22Rv1 (cell line): Measurements from ENCODE around the gene TNIP1.

Experiments used
- ZFX ChIP-seq: fragments of 450-650 bp; IDR thresholded peaks from 2 replicates; pipeline ENCODE4 v1.6.1; 2017; ENCODE audit warnings: antibody characterized with exemption, borderline replicate concordance
- TF ChIP-seq, protein P1 (sequence below): fragments of 450-650 bp; IDR thresholded peaks from 2 replicates; pipeline ENCODE4 v1.5.1; 2017; ENCODE audit warnings: mild to moderate bottlenecking

DNA sequence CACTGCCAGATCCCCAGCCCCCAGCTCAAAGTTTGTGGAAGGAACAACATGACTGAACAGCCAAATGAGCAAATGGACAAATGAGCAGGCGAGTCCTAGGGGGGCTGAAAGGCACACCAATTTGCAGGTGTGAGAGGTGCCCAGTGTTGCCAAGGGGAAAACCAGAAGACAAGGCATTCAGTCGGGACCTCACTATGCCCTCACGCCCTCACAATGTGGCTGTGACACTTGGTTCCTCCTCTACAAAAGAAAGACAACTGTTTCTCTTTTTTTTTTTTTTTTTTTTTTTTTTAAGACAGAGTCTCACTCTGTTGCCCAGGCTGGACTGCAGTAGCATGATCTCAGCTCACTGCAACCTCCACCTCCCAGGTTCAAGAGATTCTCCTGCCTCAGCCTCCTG, 28.0 kb downstream of the TNIP1 start:
- TF ChIP-seq, protein P1, sequence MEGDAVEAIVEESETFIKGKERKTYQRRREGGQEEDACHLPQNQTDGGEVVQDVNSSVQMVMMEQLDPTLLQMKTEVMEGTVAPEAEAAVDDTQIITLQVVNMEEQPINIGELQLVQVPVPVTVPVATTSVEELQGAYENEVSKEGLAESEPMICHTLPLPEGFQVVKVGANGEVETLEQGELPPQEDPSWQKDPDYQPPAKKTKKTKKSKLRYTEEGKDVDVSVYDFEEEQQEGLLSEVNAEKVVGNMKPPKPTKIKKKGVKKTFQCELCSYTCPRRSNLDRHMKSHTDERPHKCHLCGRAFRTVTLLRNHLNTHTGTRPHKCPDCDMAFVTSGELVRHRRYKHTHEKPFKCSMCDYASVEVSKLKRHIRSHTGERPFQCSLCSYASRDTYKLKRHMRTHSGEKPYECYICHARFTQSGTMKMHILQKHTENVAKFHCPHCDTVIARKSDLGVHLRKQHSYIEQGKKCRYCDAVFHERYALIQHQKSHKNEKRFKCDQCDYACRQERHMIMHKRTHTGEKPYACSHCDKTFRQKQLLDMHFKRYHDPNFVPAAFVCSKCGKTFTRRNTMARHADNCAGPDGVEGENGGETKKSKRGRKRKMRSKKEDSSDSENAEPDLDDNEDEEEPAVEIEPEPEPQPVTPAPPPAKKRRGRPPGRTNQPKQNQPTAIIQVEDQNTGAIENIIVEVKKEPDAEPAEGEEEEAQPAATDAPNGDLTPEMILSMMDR = no peak
- TF ChIP-seq ZFX = no peak
